Uterus (tissue), 2 donors: ENCODE results near the gene TNFSF12.

ENCODE experiments used
- POLR2A ChIP-seq, 2 donors: fragments of 450-650 bp; IDR thresholded peaks; one replicate each; pipeline ENCODE4 v1.6.1; 2016; ENCODE audit warnings: antibody characterized with exemption in 2 of 2, mild to moderate bottlenecking in 1 of 2, moderate library complexity in 1 of 2
- TF ChIP-seq, protein P1 (sequence below), 4 experiments: fragments of 200-600 bp in 2 of 4; fragments of 450-650 bp in 2 of 4; sonication (generic) in 2 of 4; IDR thresholded peaks; one replicate each; pipeline ENCODE4 v1.5.1; 2016 to 2019; ENCODE audit warnings: antibody characterized with exemption in 4 of 4, mild to moderate bottlenecking in 2 of 4, moderate library complexity in 1 of 4

GRCh38 chr17:7591596-7591995, 42.7 kb downstream of the TNFSF12 start:
- no peak for TF ChIP-seq POLR2A (IDR thresholded peaks at IDR 0.05)
- TF ChIP-seq, protein P1, sequence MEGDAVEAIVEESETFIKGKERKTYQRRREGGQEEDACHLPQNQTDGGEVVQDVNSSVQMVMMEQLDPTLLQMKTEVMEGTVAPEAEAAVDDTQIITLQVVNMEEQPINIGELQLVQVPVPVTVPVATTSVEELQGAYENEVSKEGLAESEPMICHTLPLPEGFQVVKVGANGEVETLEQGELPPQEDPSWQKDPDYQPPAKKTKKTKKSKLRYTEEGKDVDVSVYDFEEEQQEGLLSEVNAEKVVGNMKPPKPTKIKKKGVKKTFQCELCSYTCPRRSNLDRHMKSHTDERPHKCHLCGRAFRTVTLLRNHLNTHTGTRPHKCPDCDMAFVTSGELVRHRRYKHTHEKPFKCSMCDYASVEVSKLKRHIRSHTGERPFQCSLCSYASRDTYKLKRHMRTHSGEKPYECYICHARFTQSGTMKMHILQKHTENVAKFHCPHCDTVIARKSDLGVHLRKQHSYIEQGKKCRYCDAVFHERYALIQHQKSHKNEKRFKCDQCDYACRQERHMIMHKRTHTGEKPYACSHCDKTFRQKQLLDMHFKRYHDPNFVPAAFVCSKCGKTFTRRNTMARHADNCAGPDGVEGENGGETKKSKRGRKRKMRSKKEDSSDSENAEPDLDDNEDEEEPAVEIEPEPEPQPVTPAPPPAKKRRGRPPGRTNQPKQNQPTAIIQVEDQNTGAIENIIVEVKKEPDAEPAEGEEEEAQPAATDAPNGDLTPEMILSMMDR (IDR thresholded peaks at IDR 0.05): no peak
